HG02938 (cell line): ENCODE results near the gene CCL14.
"Not testable (repeated sequence)": the region's sequence is repeated elsewhere in the genome, so short reads cannot be mapped to it uniquely, and the experiment has no call there.

Source experiments
- ATAC-seq: cut with Tn5 transposase; IDR thresholded peaks from one replicate; pipeline ENCODE4 v1.9.1; 2021; ENCODE audit warnings: mild to moderate bottlenecking, moderate library complexity; ENCODE audit not compliant: unreplicated experiment

The CCL14 gene

GRCh38 chr17:35943537-35943936 is 43.0 kb downstream of the CCL14 start, which contains the start of gene LYZL6:
TSS of gene LYZL6 (minus strand) at chr17:35943713. CDS start at chr17:35939356, 4,357 bp downstream.
- no peak for ATAC-seq

DNA sequence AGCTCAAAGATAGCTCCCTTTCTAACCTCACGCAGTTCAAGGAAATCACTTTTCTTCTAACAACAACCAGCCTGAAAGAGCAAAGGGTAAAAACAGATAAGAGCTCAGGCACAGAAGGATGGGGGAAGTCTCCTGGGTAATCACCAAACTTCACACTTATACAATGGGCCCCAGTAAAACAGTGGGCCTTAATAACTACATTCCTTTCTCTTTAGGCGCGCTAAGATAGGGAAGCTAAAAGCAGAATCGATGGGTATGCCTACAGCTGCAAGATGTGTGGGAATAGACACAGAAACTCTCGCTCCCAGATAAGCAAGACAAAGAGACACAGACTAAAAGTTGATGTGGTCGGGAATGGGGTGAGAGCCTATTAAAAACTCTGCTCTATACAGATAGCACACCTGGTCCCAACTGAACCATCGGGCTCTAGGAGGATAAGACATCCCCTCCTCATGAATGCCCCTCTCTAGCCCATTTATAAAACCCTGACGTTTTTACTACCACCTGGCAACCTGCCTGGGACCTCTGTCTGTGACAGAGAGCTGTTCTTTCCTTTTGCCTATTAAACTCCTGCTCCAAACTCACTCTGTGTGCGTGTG is 43.8 kb downstream of the CCL14 start:
- ATAC-seq, result no peak

- ATAC-seq, result not testable (repeated sequence)
Observed at GRCh38 chr17:35938492-35938891, 48.0 kb downstream of the CCL14 start.

GRCh38 chr17:35936063-35936462 is 50.5 kb downstream of the CCL14 start:
- no peak for ATAC-seq

- ATAC-seq, result no peak
Observed at GRCh38 chr17:35934760-35935159, 51.8 kb downstream of the CCL14 start.
